Effector memory CD8-positive, alpha-beta T cell (primary cell): ENCODE data around the gene SASH1.

Source experiments
- ATAC-seq: fragments of 150-1000 bp; cut with Tn5 transposase; replicated peaks from 2 replicates; pipeline ENCODE4 v1.10.0; 2021; ENCODE audit warnings: mild to moderate bottlenecking, moderate library complexity
- DNase-seq, 3 experiments: peaks; one replicate each; pipeline ENCODE4 v3.0.0; 2021
- H3K27ac Mint-ChIP-seq, 2 donors: one replicate each; pipeline ENCODE4 v1.8.0; 2022; ENCODE audit warnings: mild to moderate bottlenecking in 2 of 2, mixed read lengths in 2 of 2, moderate library complexity in 2 of 2
- H3K27me3 Mint-ChIP-seq, 2 donors: one replicate each; pipeline ENCODE4 v1.8.0; 2022; ENCODE audit warnings: mixed read lengths in 2 of 2
- H3K36me3 Mint-ChIP-seq: one replicate; pipeline ENCODE4 v1.8.0; 2022; ENCODE audit warnings: mild to moderate bottlenecking, moderate library complexity, mixed read lengths; ENCODE audit not compliant: insufficient read depth
- H3K4me1 Mint-ChIP-seq, 2 donors: one replicate each; pipeline ENCODE4 v1.8.0; 2022; ENCODE audit warnings: low read depth in 2 of 2, mixed read lengths in 2 of 2
- H3K4me3 Mint-ChIP-seq, 2 donors: one replicate each; pipeline ENCODE4 v1.8.0; 2022; ENCODE audit warnings: mild to moderate bottlenecking in 2 of 2, mixed read lengths in 2 of 2, moderate library complexity in 2 of 2
- H3K9me3 Mint-ChIP-seq, 2 donors: one replicate each; pipeline ENCODE4 v1.8.0; 2022; ENCODE audit warnings: mixed read lengths in 2 of 2

The SASH1 gene

GRCh38 chr6:148406579-148407371 lies 64.1 kb downstream of the SASH1 start:
- ATAC-seq = no peak
- Mint-ChIP-seq H3K27ac (no peak overlapping the region), H3K27me3 (peaks cover 14 to 22% of the 10 kb centered on the region in 2 donors), H3K36me3 (no peaks in the 10 kb centered on the region), H3K9me3 (no peaks in the 10 kb centered on the region), H3K4me1 (no peaks in the 10 kb centered on the region), H3K4me3 (no peak overlapping the region)
- no peak for DNase-seq

- no peaks in the 10 kb centered on the region for H3K4me1 Mint-ChIP-seq
- peaks cover 11 to 22% of the 10 kb centered on the region in 2 donors for H3K27me3 Mint-ChIP-seq
- H3K4me3 Mint-ChIP-seq = no peak overlapping the region
- H3K36me3 Mint-ChIP-seq = no peaks in the 10 kb centered on the region
- H3K27ac Mint-ChIP-seq = no peak overlapping the region
- DNase-seq (no peak), ATAC-seq (no peak)
- H3K9me3 Mint-ChIP-seq = no peaks in the 10 kb centered on the region
Measured at GRCh38 chr6:148407372-148407771, 64.7 kb downstream of the SASH1 start.

GRCh38 chr6:148413321-148414091 lies 70.9 kb downstream of the SASH1 start:
- H3K27ac Mint-ChIP-seq = no peak overlapping the region
- no peak overlapping the region for H3K4me3 Mint-ChIP-seq
- H3K36me3 Mint-ChIP-seq = no peaks in the 10 kb centered on the region
- no peaks in the 10 kb centered on the region for H3K4me1 Mint-ChIP-seq
- ATAC-seq (no peak), DNase-seq (no peak)
- peaks cover 20 to 29% of the 10 kb centered on the region in 2 donors for H3K27me3 Mint-ChIP-seq
- no peaks in the 10 kb centered on the region for H3K9me3 Mint-ChIP-seq

- H3K9me3 Mint-ChIP-seq = no peaks in the 10 kb centered on the region
- no peaks in the 10 kb centered on the region for H3K36me3 Mint-ChIP-seq
- H3K4me3 Mint-ChIP-seq = no peak overlapping the region
- H3K27ac Mint-ChIP-seq = no peak overlapping the region
- ATAC-seq (no peak), DNase-seq (no peak)
- H3K27me3 Mint-ChIP-seq = peaks cover 25 to 35% of the 10 kb centered on the region in 2 donors
- no peaks in the 10 kb centered on the region for H3K4me1 Mint-ChIP-seq
Measured at GRCh38 chr6:148414092-148414489, 71.5 kb downstream of the SASH1 start.

- Mint-ChIP-seq H3K4me1 (peaks cover 0 to 2% of the 10 kb centered on the region in 2 donors), H3K9me3 (no peaks in the 10 kb centered on the region), H3K27ac (no peak overlapping the region), H3K4me3 (no peak overlapping the region), H3K36me3 (no peaks in the 10 kb centered on the region), H3K27me3 (peaks cover 25 to 36% of the 10 kb centered on the region in 2 donors)
- no peak for DNase-seq
- no peak for ATAC-seq
Measured at GRCh38 chr6:148414836-148415235, 72.2 kb downstream of the SASH1 start.

- no peaks in the 10 kb centered on the region for H3K36me3 Mint-ChIP-seq
- no peak overlapping the region for H3K27ac Mint-ChIP-seq
- ATAC-seq = no peak
- no peak overlapping the region for H3K4me3 Mint-ChIP-seq
- peaks cover 25 to 36% of the 10 kb centered on the region in 2 donors for H3K27me3 Mint-ChIP-seq
- peaks cover 0 to 2% of the 10 kb centered on the region in 2 donors for H3K4me1 Mint-ChIP-seq
- no peak for DNase-seq
- H3K9me3 Mint-ChIP-seq = no peaks in the 10 kb centered on the region
Measured at GRCh38 chr6:148415511-148416260, 73.0 kb downstream of the SASH1 start.

GRCh38 chr6:148416330-148416965 lies 73.8 kb downstream of the SASH1 start:
- Mint-ChIP-seq H3K4me3 (no peak overlapping the region), H3K27me3 (peaks cover 25 to 36% of the 10 kb centered on the region in 2 donors), H3K36me3 (no peaks in the 10 kb centered on the region), H3K4me1 (peaks cover 0 to 2% of the 10 kb centered on the region in 2 donors), H3K27ac (no peak overlapping the region), H3K9me3 (no peaks in the 10 kb centered on the region)
- ATAC-seq (no peak), DNase-seq (no peak)

- ATAC-seq (no peak), DNase-seq (no peak)
- Mint-ChIP-seq H3K27me3 (peaks cover 25 to 36% of the 10 kb centered on the region in 2 donors), H3K27ac (no peak overlapping the region), H3K9me3 (no peaks in the 10 kb centered on the region), H3K36me3 (no peaks in the 10 kb centered on the region), H3K4me1 (peaks cover 0 to 2% of the 10 kb centered on the region in 2 donors), H3K4me3 (no peak overlapping the region)
Measured at GRCh38 chr6:148417045-148417444, 74.4 kb downstream of the SASH1 start.

- Mint-ChIP-seq H3K36me3 (no peaks in the 10 kb centered on the region), H3K4me1 (peaks cover 0 to 2% of the 10 kb centered on the region in 2 donors), H3K27ac (no peak overlapping the region), H3K27me3 (peaks cover 18 to 25% of the 10 kb centered on the region in 2 donors), H3K9me3 (no peaks in the 10 kb centered on the region), H3K4me3 (no peak overlapping the region)
- ATAC-seq = no peak
- no peak for DNase-seq
Measured at GRCh38 chr6:148419430-148419829, 76.8 kb downstream of the SASH1 start.

- H3K27ac Mint-ChIP-seq = no peak overlapping the region
- peaks cover 9 to 26% of the 10 kb centered on the region in 2 donors for H3K27me3 Mint-ChIP-seq
- H3K4me3 Mint-ChIP-seq = no peak overlapping the region
- DNase-seq (no peak), ATAC-seq (no peak)
- no peaks in the 10 kb centered on the region for H3K9me3 Mint-ChIP-seq
- H3K4me1 Mint-ChIP-seq = peaks cover 0 to 5% of the 10 kb centered on the region in 2 donors
- H3K36me3 Mint-ChIP-seq = no peaks in the 10 kb centered on the region
Measured at GRCh38 chr6:148422085-148422484, 79.4 kb downstream of the SASH1 start.

GRCh38 chr6:148423133-148423532 lies 80.5 kb downstream of the SASH1 start:
- H3K4me1 Mint-ChIP-seq = peaks cover 0 to 5% of the 10 kb centered on the region in 2 donors
- H3K9me3 Mint-ChIP-seq = no peaks in the 10 kb centered on the region
- no peak overlapping the region for H3K4me3 Mint-ChIP-seq
- H3K27me3 Mint-ChIP-seq = peaks cover 9 to 21% of the 10 kb centered on the region in 2 donors
- ATAC-seq = no peak
- H3K36me3 Mint-ChIP-seq = no peaks in the 10 kb centered on the region
- H3K27ac Mint-ChIP-seq = no peak overlapping the region
- DNase-seq = no peak

GRCh38 chr6:148423601-148424270 lies 81.1 kb downstream of the SASH1 start:
- Mint-ChIP-seq H3K27me3 (peaks cover 3 to 15% of the 10 kb centered on the region in 2 donors), H3K4me1 (peaks cover 0 to 5% of the 10 kb centered on the region in 2 donors), H3K9me3 (no peaks in the 10 kb centered on the region), H3K4me3 (no peak overlapping the region), H3K27ac (no peak overlapping the region), H3K36me3 (no peaks in the 10 kb centered on the region)
- DNase-seq = no peak
- ATAC-seq = no peak
